GM19035 (cell line): ENCODE measurements around the gene C2orf15.
"Not testable (repeated sequence)": the region's sequence is repeated elsewhere in the genome, so short reads cannot be mapped to it uniquely, and the experiment has no call there.

ENCODE experiments used
- ATAC-seq: cut with Tn5 transposase; IDR thresholded peaks from one replicate; pipeline ENCODE4 v1.9.1; 2021; ENCODE audit not compliant: unreplicated experiment

The C2orf15 gene

DNA sequence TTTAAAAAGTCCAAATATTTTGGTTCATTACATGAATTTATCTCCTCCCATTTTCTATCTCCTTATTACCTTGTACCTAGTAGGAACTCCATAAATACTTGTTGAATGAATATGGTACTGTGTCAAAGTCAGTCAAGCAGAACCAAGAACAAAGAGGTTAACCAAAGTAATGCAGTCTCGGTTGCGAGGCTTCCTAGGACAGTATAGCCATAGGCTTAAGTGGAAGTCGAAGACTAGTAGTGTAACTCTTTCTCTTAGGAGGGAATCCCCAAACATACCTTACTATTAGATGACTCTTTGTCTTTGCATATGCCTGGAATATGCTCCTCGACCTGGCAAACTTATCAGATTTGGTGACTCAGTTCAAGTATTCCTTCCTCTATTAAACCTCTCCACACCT is 18.1 kb downstream of the C2orf15 start:
- no peak for ATAC-seq

GRCh38 chr2:99166218-99166617 is 24.7 kb downstream of the C2orf15 start:
- no peak for ATAC-seq

- ATAC-seq, result no peak
Observed at GRCh38 chr2:99169534-99169933, 28.0 kb downstream of the C2orf15 start.

DNA sequence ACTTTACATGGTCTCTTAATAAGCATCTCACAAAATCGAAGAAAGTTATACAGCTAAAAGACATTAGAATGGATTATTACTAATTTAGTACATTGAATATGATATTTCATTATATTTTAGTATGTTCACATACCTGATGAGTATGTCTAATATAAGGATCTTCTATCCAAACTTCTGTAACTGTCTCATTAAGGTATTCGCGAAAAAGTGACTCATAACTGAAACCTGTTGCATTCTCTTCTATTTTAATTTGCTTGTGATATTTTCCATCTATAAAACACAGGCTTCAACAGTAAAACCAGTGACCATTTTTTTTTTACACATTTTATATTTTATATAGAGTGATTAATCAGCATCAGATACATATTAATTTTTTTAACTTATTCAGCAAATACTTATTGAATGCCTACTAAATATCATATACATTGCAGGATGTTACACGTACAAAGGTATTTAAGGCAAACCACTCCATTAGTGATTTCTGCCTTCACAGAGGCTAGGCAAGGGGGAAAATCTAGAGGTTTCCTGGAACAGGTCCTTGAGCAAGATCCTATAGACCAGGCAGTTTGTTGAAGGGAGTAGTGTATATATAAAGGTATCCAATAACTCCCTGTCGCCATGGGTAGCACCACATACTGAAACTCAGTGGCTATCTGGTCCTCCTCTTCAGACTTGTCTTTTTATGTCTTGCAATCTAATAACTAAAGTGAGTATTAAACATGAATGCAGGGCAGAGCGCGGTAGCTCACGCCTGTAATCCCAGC is 30.1 kb downstream of the C2orf15 start:
- no peak for ATAC-seq

GRCh38 chr2:99180755-99181623 is 39.5 kb downstream of the C2orf15 start, which contains the start of the genes MITD1 and MRPL30:
TSS of gene MITD1 (minus strand) at chr2:99181058. CDS start at chr2:99180981, 77 bp downstream.
TSS of gene MRPL30 (plus strand) at chr2:99181184. CDS start at chr2:99186204, 5,020 bp downstream.
- ATAC-seq, result peak; percentile 96

- no peak for ATAC-seq
Observed at GRCh38 chr2:99181624-99182000, 40.1 kb downstream of the C2orf15 start.

DNA sequence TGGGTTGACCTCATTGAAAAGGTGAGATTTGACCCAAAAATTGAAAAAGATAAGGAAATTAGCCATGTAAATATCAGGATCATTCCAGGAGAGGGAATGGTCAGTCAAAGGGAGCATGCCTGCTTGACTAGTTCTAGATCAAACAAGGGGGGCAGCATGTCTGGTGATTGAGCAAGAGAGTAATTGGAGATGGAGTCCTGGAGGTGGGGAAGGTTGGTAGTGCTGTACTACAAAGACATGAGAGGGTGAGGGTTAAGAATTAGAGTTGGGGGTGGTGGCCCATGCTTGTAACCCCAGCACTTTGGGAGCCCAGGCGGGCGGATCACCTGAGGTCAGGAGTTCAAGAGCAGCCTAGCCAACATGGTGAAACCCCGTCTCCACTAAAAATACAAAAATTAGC is 41.5 kb downstream of the C2orf15 start:
- no peak for ATAC-seq

DNA sequence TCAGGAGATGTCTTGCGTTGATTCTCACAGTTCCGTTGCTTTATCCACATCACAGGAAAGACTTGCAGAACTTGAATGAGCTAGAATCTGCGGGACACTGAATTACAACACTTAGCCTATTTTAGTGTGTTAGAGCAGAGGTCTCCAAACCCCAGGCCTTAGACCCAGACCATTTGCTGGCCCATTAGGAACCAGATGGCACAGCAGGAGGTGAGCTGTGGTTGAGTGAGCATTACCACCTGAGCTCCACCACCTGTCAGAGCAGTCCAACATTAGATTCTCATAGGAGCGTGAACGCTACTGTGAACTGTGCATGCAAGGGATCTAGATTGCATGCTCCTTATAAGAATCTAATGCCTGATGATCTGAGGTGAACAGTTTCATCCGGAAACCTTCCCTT is 43.3 kb downstream of the C2orf15 start:
- ATAC-seq, result no peak

- ATAC-seq, result no peak
Observed at GRCh38 chr2:99187011-99187410, 45.5 kb downstream of the C2orf15 start.

DNA sequence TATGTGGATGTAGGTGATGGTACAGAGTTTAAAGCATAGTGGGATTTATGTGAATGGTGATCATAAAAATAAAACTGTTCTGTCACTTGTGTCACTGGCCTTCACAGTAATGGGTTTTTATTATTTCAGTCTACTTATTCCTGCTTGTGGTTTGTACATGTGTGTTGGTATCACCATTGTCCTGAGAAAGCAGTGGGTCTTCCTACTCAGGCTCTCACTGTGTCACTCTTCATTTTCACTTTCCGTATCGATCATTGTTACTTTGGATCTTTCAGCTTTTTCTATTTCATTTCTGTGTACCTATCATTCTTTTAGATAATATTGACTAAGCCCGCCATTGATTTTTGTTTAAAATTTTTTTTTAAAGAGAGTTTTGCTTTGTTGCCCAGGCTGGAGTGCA is 46.9 kb downstream of the C2orf15 start:
- no peak for ATAC-seq

DNA sequence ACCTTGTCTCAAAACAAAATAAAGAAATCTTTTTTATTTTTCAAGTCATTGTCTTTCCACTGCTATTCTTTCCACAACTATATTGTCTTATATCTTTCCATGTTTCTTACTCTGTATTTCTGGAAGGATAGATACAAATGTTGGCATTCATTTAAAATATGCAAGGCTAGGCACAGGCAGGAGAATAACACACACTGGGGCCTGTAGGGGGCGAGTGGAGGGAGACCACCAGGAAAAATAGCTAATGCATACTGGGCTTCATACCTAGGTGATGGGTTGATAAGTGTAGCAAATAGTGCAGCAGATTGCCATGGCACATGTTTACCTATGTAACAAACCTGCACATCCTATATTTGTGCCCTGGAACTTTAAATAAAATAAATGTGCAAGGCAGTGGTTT is 49.0 kb downstream of the C2orf15 start:
- no peak for ATAC-seq

DNA sequence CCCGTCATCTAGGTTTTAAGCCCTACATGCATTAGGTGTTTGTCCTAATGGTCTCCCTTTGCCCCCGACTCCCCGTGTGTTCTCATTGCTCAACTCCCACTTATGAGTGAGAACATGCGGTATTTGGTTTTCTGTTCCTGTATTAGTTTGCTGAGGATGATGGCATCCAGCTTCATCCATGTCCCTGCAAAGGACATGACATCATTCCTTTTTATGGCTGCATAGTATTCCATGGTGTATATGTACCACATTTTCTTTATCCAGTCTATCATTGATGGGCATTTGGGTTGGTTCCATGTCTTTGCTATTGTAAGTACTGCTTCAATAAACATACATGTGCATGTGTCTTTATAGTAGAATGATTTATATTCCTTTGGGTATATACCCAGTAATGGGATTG is 50.9 kb downstream of the C2orf15 start:
- not testable (repeated sequence) for ATAC-seq

- no peak for ATAC-seq
Observed at GRCh38 chr2:99198103-99198841, 56.8 kb downstream of the C2orf15 start.

DNA sequence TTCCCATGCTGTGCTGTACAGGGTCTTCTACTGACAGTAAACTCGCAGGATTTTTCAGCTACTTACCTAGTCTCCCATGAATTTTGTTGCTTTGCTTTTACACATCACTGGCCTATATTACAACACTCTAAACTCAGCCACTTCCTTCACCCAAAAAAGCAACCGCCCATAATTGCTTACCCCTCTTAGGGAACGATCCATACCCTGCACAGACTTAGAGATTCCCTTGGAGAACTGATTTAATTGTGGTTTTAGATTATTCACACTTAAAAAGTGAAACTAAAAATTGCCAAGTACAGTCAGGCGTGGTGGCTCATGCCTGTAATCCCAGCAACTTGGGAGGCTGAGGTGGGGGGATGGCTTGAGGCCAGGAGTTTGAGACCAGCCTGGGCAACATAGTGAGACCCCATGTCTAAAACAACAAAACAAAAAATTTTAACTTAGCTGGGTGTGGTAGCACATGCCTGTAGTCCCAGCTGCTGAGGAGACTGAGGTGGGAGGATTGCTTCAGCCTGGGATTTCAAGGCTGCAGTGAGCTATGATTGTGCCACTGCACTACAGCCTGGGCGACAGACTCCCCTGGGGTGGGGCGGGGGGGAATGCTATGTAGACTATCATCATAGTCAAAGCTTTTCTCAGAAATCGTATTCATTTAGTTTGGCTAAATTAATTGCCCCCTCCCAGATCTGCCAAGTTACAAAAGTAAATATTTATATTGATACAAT is 58.7 kb downstream of the C2orf15 start:
- no peak for ATAC-seq
